HCEC 1CT (cell line): ENCODE measurements around the gene COL1A2.

Source experiments
- DNase-seq: peaks from one replicate; pipeline ENCODE4 v3.0.0-alpha.2; 2017

COL1A2 gene

GRCh38 chr7:94412762-94413322 lies 18.1 kb downstream of the COL1A2 start:
- DNase-seq = no peak

GRCh38 chr7:94414481-94414880 lies 19.8 kb downstream of the COL1A2 start:
- peak; percentile 56 for DNase-seq

DNA sequence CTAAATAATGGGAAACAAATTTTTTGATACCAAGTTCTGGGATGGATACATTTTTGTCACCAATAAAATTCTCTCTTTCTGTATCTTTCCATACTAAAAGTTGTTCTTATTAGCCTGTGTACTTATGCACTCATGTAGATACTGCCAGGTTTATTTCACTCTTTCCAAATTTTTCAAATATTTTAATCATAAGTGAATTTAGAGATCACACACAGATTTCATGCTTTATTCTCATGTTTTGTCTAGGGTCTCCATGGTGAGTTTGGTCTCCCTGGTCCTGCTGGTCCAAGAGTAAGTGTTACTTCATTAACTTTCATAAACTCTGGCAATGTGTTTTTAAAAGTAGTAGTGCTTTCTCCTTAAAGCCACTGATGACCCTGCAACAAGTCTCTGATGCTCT lies 20.3 kb downstream of the COL1A2 start:
- DNase-seq = no peak

DNA sequence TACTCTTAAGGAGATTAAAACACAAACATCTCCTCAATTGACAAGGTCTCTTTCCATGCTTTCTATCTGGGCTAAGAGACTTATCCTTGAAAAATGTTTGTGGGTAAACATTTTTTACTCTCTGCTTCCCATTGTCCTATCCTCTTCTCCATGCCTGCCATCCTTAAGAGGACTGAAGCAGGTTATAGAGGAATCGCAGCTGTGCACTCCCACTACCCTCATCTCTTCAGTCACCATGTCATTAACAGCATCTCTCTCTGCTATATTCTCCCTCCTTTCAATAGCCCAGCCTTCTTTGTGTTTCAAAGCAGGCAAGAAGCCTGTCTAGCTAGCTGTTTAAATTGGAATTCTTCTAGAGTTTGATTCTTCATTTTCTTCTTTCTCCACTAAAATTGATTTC lies 22.6 kb downstream of the COL1A2 start:
- DNase-seq = no peak

GRCh38 chr7:94417901-94418300 lies 23.2 kb downstream of the COL1A2 start:
- DNase-seq = no peak

DNA sequence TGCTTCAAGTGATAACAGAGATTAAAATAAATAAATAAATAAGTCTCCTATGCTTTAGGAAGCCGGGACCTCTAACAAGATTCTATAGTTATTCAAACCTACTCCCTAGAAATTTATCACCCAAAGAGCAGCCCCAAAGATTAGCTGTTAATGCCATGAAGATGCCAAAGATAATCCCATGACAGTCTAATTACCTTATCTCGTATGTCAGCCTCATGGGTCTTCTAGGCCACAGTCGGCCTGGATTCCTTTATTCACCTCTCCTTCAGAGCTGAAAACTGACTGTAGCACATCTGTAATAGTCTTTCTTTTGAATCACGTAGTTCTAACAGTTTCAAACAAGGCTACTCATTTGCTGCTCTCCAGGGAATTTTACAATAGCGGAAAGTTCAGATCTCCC lies 24.2 kb downstream of the COL1A2 start:
- DNase-seq = no peak

- no peak for DNase-seq
These were observed 25.6 kb downstream of the COL1A2 start for GRCh38 chr7:94420328-94420727.

GRCh38 chr7:94421681-94422080 lies 27.0 kb downstream of the COL1A2 start:
- DNase-seq = no peak

GRCh38 chr7:94422136-94422535 lies 27.4 kb downstream of the COL1A2 start:
- DNase-seq = no peak

DNA sequence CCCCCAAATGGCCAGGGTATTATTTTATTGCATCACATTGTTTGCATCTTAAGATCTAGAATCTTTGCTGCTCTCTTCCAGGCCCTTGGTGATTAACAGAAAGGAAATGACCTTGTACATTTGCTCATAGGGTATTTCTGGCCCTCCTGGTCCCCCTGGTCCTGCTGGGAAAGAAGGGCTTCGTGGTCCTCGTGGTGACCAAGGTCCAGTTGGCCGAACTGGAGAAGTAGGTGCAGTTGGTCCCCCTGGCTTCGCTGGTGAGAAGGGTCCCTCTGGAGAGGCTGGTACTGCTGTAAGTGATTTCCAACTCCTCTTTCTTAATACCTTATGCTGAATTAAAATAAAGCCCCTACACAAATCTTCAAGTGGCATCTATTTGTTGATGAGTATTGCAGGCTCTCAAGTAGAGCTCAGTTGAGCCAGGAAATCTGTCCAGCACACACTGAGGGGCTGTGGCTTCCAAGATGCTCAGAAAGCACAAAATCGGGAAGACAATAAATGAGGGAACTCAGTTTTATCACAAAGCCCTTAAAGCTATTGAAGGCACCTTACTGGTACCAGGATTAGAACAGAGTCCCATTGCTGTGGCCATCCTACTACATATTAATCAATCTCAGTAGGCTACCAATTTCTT lies 28.2 kb downstream of the COL1A2 start:
- DNase-seq = no peak

GRCh38 chr7:94423863-94424735 lies 29.4 kb downstream of the COL1A2 start:
- peak; percentile 77 for DNase-seq

DNA sequence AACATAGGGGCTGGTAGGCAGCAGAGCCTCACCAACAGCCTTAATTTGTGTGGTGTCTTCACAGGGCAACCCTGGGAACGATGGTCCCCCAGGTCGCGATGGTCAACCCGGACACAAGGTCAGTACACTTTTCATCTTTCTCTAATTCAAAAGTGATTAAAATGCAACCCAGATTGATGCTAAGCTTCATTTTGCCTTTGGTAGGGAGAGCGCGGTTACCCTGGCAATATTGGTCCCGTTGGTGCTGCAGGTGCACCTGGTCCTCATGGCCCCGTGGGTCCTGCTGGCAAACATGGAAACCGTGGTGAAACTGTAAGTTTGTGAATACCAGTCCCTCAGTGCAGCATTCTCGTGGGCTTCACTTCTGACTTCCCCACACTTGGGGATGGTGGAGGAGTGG lies 30.9 kb downstream of the COL1A2 start:
- no peak for DNase-seq

- no peak for DNase-seq
These were observed 32.5 kb downstream of the COL1A2 start for GRCh38 chr7:94426980-94427875.

GRCh38 chr7:94429153-94429552 lies 34.5 kb downstream of the COL1A2 start:
- DNase-seq = no peak

- no peak for DNase-seq
These were observed 36.5 kb downstream of the COL1A2 start for GRCh38 chr7:94431176-94431575.

- DNase-seq = peak; percentile 32
These were observed 37.1 kb downstream of the COL1A2 start for GRCh38 chr7:94431619-94432280.

DNA sequence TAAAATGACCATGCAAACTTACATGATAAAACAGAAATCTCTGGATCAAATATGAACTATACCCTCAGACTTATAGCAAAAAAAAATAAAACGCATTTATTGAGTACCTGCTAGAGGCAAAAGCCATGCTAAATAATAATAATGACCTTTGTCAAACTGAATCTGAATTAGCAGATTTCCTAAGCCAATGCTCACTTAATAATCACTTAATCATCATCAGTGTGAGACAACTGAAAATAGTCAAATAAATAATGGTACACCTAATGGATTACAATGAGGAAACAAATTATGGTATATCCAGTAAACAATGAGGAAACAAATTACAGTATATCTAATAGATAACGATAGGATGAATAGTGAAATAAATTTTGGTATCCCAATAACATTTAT lies 37.6 kb downstream of the COL1A2 start:
- no peak for DNase-seq

DNA sequence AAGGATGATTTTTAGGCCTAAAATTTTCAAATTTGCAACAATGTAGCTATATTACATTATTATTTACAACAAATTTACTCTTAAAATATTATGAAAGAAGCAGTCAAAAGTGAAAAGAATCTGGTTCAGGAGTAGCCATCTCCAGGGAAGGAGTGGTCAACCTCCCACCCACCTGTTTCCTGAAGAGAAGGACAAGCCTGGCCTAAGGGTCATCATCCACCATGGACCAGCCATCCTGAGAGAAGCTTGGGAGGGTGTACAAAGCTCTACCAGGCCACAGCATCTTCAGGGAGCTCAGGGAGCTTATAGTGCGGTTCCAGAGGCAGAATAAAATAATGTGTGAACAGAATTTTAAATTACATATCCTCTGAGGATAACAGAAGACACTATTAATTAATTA lies 38.1 kb downstream of the COL1A2 start:
- DNase-seq = no peak

DNA sequence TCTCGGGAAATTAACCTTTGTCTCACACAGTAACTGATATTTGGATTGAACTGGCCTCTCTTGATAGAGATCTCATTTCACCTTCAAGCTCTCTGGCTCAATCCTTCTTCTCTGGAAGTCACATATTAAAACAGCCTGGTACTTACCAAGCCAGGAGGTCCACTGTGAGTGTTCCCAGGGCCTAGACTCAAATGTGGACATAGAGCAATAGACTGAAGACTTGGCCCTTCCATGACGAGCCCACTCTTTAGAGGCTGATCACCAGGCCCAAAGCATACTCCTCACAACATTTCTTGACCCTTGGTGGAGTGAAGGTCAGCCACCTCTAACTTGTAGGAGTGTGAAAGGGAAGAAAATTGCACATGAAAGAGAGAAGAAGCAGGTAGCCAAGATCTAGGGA lies 38.5 kb downstream of the COL1A2 start:
- no peak for DNase-seq

DNA sequence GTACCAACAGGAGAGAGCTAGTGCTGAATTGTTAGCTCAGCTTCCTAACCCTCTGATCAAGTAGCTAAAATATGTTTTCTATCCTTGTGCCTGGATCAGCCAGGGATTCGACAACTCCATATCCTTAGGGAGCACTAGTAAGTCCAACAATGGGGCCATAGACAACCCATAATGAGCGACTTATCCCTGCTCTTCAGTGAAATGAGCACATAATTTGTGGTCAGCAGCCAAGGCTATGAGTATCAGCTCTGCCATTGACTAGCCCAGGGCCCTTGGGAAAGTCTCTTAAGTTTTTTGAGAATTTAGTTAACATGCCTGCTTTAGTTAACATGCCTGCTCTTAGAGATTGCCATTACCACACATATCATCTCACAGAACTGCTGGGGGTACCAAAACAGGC lies 39.3 kb downstream of the COL1A2 start:
- DNase-seq = no peak

DNA sequence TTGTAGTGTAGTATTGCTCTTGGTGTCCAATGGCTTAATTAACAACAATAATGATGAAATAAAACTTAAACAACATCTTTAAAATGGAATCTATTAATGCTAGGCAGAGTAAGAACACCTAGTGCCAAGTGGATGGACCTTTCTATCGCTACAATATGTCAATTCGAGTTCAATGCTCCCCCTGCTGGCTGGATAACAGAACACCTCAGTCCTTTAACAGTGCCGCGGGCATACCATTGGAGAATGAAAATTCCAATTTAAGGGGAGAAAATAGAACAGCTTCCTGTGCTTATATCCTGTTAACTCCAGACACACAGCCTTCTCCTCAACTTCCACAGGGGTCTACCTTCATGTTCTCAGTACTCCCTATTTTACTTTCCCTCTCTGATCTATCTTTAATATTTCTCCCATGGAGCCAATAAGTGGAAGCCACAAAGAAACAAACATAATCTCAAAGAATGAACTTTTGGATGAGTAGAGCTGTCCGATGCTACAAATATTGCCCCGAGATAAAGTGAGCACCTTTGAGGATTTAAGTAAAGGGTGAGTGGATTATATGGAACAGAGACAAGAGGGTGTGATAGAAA lies 41.4 kb downstream of the COL1A2 start:
- DNase-seq = peak; percentile 70

DNA sequence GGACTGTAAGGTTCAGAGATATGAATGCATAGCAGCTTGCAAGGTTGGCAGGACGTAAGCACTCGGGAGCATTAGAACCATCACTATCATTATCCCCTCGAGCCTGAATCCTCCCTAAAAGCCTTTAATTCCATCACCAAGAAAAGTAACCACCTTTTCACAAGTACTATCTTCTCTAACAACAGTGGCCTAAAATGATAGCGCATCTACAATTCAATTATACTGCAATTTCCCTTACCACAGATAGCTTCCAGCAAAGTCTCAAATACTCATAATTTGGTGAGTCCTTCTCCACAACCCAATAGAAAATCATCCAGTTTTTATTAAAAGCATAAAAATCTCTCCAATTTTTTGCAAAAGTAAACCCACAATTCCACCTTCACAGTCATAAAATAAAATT lies 42.0 kb downstream of the COL1A2 start:
- DNase-seq = no peak
